Activated T-cell treated with anti-CD3 and anti-CD28 coated beads, Interleukin-2, amount 50 U/mL, for 48 hours (primary cell): Measurements from ENCODE around the gene SIRPG.
A peak's percentile ranks its signal among the peaks of the same experiment; 100 is the strongest.
"Not testable (repeated sequence)": the region's sequence is repeated elsewhere in the genome, so short reads cannot be mapped to it uniquely, and the experiment has no call there.

ENCODE experiments used
- DNase-seq, 2 experiments: peaks; one replicate each; pipeline ENCODE4 v3.0.0-alpha.2; 2020

SIRPG gene

DNA sequence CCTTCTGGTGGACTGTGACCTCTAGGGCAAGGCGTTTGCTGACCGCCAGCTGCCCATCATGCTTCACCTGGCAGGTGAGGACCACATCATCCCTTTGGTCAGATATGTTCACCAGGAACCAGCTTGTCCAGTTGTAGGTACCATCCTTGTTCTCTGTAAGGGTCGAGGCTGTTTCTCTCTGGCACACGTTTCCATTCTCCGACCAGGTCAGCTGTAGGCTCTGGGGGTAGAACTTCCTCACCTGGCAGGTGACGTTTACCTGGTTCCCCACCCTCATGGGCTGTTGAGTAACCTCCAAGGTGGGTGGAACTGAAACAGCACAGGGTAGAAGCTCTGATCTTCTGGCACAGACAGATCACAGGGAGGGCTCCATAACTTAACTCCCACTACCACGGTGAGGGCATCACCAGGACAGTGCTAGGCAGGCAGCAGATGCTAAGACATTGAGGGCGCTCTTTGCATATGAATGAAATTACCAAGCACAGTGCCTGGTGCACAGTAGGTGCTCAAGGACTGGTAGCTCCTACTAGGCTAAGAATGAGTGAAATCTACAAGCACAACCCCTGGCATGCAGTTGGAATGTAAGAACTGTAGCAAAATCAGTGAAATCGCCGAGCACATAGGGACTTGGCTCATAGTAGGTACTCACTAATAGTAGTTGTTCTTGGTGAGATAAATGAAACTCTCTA, 22.1 kb downstream of the SIRPG start:
- no peak for DNase-seq

DNA sequence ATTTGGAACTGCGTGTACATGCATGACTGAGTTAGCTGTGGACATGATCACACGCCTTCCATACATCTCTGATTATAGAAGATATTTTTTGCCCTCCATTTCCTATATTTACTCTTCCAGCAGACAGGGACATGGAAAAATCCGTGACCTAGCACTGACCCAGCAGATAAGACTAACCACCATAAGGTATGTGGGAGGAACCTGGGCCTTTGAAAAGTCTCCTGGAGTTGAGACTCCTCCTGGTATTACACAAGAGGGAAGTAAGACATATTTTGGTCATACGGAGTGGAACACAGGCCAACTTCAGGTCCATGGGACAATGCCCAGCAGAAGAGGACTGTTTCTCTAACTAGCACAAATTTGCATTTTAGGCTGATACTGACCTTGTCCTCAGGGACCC, 24.0 kb downstream of the SIRPG start:
- DNase-seq, result no peak

- DNase-seq, result peak; percentile 62 to 64
Measured at GRCh38 chr20:1632178-1632577, 25.4 kb downstream of the SIRPG start.

DNA sequence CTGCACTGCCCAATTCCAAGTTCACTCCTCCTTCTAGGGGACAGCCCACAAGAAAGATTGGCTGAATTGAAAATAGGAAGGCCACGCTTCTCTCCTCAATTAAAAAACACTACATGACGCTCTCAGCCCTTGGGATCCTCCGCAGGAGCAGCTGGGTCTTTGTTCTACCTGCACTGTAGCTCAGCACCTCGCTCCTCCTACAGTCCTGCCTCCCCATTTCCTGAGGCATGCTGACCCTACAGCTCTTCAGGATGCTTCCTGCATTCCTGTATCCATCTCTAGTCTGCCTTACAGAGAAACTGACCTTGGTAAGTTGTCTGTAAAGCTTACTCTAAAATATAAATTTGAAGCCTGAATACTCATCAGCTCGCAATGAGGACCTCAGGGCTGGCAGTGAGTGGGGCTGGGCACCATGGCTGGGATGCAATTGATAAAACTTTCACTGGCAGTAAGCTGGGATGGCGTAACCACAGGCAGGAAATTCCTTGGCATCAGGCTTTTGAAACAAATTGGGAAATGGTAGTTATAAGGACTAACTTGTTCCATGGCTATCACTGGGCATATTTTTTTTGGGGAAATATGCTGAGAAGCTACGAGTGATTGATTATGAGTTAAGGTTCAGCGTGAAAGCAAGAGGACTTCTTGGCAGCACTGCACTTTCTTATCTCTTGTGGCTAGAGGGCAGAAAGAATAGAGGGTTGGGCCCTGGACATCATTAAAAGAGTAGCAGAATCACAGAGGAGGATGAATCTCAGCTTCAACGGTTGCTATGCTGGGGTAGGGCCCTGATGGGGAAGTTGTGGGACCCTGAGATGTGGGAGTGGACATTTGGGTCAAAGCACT, 26.0 kb downstream of the SIRPG start:
- no peak for DNase-seq

DNA sequence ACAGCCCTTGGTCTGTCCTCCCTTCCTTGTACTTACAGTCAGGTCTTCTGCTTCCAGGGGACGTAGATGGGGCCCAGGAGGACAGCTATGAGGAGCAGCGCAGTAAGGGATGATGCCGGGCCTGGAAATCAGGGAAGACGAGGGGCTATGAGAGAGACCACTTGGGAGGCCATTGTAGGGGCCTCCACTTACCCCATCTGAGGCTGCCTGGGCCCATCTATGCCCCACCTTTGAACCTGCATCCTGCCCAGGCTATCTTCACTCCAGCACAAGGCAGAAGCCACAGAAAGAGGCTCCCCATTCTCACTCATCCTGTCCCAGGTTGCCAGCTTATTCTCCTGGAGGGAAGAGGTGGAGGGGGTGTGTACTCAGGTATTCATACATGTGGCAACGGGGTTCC, 27.4 kb downstream of the SIRPG start:
- no peak for DNase-seq

DNA sequence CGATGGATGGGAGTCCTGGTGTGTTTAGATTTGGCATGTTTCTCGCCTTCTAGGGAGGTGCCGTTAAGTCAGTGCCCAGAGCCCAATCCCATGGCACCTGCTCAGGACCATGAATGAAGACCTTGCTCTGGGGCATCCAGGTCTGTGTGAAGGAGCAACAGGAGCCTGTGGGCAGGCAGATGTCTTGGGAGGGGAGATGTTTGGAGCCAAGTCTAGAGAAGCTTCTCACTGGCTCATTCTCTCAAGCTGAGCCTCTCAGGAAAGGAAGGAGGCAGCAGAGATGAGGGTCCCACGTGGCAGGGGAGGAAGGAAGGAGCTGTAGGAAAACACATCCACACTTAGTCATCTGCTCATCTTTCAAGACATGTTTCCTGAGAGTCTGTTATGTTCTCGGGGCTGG, 28.3 kb downstream of the SIRPG start:
- no peak for DNase-seq

DNA sequence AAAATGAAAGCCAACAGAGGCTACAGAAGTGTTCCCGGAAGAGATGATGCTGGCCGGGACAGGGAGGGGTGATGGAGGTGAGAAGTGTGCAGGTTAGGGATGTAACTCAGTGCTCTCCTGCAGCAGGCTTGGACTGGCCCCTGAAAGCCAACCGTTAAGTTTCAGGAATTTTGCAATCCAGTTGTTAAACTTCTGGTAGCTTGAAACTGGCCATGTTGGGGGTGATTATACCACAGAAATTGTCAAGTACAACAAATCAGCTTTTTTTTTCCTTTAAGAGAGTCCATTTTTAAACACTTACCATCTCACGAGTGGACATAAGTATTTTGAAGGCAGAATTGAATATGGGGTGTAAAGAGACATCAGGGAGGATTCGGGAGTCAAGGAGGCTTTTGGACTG, 29.0 kb downstream of the SIRPG start:
- DNase-seq, result no peak

DNA sequence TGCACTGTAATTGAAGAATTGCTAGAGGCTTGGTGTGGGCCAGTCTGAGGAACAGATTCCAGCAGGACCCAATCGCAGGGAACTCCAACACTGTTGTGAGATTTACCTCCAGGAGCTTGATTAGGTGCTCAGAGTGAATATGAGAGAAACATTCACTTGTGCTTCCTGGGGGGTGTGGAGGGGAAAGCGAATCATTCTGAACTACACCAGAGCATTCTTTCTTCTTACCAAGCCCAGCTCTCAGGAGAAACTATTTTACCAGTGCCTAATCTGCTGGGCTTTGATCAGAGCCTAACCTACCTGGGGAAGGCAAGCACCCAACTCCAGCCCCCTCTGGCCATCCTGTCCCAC, 30.4 kb downstream of the SIRPG start:
- DNase-seq, result no peak

DNA sequence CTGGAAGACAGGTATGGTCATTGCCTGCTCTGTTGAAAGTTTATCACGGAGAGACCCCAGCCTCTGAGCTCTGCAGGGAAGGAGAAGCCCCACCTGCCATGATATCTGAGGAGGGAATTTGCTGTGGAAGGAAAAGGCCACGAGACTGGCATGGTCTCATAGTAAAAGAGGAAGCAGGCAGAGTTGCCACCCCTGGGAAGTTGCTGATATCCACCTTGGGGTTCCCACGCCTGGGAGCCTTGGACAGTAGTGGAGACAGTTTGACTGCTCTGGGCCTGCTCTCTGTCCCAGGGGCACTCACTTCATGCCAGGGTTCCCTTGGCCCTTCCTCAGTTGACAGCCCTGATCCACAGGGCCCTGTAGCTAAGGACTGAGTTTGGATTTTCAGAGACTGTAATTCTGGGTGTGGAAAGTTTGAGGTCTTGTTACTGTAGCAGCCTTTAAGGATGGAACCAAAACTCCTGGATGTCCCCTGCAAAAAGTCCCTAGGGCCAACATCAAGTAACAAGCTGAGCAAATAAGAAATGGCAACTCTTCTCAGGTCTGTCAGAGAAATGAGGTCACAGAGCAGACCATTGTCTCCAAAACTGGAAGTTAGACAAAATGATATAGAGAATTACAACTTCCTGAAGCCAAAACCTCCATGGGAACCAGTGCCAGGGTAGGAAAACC, 30.9 kb downstream of the SIRPG start:
- DNase-seq, result no peak

DNA sequence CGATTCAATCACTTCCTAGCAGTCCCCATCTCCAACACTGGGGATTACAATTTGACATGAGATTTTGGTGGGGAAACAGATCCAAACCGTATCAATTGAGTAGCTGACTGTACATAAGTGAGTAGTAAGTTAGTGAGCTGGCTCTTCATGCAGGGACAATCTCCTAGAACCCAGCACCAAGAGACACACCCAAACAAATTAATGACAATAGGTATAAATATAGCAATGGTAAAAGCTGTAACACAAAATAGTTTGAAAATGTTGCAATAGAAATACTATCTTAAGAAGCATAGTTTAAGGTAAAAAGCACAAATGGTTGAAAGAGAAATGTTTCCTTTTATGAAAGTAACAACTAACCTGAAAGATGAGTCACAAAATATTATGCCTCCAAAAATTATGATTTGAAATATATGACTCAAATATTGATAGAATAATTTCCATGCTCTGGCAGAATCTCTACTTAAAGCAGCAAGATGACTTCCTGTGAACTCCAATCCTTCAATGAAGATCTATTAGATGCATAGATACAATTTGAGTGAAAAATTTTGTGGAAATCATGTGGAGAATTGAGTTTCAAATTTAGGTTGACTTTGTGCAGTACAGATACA, 32.4 kb downstream of the SIRPG start:
- DNase-seq, result no peak

- no peak for DNase-seq
Measured at GRCh38 chr20:1623501-1624205, 33.9 kb downstream of the SIRPG start.

DNA sequence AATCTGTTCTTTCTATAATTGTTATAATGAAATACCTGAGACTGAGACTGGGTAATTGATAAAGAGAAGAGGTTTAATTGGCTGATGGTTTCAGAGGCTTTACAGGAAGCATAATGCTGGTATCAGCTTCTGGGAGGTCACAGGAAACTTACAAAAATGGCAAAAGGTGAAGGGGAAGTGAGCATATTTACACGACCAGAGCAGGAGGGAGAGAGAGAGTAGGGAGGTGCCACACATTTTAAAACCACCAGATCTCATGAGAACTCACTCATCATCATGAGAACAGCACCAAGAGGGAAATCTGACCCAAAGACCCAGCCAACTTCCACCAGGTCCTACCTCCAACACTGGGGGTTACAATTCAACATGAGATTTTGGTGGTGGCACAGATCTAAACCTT, 35.1 kb downstream of the SIRPG start:
- DNase-seq, result no peak

- no peak for DNase-seq
Measured at GRCh38 chr20:1621316-1621715, 36.3 kb downstream of the SIRPG start.

GRCh38 chr20:1619861-1620444, 37.6 kb downstream of the SIRPG start, which contains the start of gene SIRPB1:
SIRPB1 (minus strand) TSS chr20:1620009; CDS start chr20:1619944, 65 bp downstream.
- DNase-seq, result no peak

DNA sequence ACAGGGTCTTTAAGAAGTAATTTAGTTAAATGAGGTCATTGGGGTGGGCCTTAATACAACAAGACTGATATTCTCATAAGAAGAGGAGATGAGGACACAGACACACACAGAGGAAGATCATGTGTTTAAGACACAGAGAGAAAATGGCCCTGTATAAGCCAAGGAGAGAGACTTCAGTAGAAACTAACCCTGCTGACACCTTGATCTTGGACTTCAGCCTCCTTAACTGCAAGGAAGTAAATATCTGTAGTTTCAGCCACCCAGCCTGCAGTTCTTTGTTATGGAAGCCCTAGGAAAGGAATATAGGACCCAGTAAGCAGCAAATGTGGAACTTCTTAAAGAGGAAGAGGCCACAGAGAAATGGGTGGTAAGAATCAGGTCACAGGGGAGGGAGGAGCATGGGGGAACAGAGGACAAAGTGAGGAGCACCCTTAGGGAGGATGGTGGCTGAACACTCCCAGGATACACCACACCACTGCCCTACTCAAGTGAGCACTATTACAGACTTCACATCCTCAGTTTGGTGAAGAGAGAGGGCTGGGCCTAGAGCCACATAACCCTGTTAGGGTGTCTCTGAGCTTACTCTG, 38.5 kb downstream of the SIRPG start:
- no peak for DNase-seq

GRCh38 chr20:1618479-1618878, 39.1 kb downstream of the SIRPG start:
- no peak for DNase-seq

DNA sequence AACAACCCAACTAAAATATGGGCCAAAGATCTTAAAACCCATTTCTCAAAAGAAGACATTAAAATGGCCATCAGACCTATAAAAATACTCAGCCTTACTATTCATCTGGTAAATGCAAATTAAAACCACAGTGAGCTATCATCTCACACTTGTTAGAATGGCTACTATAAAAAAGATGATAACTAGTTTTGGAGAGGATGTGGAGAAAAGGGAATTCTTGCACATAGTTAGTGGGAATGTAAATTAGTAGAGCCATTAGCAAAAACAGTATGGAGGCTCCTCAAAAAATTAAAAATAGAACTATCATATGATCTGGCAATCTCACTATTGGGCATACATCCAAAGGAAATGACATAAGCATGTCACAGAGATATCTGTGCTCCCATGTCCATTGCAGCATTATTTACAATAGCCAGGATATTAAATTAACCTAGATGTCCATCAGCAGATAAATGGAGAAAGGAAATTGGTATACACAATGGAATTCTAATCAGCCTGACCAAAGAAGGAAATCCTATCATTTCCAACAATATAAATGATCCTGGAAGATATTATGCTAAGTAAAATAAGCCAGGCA, 40.6 kb downstream of the SIRPG start:
- no peak for DNase-seq

DNA sequence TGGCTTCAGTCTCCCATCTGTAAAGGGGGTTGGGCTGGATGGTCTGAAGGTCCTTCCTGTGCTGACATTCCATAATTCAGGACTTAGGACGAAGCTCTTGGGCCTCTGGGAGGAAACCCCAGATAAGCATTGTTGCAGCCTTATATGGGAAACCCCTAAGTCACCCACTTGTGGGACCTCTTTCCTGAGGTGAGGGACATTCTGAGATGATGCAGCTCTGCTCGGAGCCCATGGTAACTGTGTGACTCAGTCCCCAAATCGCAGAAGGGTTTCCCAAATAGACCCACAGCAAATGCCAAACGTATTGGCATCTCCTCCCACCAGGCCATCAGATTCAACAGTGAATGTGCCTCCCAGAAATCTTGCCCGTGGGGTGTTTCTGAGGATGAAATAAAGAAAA, 47.2 kb downstream of the SIRPG start:
- DNase-seq, result not testable (repeated sequence)

DNA sequence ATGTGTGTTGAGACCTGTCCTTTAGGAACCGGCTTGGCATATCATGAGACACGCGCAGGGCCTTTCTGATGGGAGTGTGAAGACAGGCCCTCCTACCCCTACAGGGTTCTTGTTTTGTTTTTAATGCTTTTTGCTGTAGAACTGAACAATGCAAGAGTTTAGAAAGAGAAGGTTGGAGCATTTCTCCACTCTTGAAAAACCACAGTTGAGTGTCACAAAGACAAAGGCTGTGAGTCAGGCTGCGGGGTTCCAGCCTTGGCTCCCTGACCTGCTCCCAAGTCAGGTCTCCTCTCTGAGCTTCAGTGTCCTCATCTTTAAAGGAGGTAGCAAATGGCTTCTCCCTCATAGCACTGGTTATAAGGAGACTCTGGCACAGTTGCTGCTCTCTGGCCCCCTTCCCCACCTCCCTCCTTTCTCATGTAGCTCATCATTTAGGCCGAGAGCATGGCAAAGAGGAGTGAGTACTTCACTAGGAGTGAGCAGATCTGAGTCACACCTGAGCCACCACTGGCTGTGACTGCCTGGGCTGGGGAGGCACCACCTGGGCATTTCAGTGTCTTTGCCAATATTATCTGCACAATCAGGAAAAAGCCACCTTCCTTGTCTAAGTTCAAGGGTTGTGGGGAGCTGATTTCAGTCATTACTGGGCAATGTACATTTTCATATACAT, 48.8 kb downstream of the SIRPG start:
- DNase-seq, result peak; percentile 20 to 21

DNA sequence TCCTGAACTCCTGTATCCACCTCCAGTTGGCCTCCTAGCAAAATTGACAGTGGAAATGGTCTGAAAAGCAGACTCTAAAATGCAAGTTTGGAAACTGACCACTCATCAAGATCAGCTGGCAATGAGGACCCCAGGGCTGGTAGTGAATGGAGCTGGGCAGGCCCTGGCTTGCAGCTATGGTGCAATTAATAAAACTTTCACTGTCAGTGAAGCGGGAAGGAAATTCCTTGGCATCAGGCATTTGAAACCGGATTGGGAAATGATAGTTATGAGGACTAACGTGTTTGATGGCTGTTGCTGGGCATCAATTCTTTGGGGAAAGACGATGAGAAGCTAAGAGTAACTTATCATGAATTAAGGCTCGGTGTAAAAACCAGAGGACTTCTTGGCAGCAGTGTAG, 56.8 kb downstream of the SIRPG start:
- DNase-seq, result no peak

- no peak for DNase-seq
Measured at GRCh38 chr20:1595333-1595732, 62.2 kb downstream of the SIRPG start.
